IPS-18c (cell line): ENCODE results near the gene RAI2.
"Not testable (repeated sequence)": the region's sequence is repeated elsewhere in the genome, so short reads cannot be mapped to it uniquely, and the experiment has no call there.

Experiments
- H3K4me3 ChIP-seq: 2 replicates; pipeline ENCODE4 v1.7.0; 2013; ENCODE audit warnings: low read depth, mild to moderate bottlenecking, low read length, moderate library complexity; ENCODE audit not compliant: insufficient read depth
- H3K9me3 ChIP-seq: one replicate; pipeline ENCODE4 v1.6.1; 2013; ENCODE audit warnings: mild to moderate bottlenecking, low read length, moderate library complexity; ENCODE audit not compliant: control insufficient read depth, insufficient read depth

The RAI2 gene

DNA sequence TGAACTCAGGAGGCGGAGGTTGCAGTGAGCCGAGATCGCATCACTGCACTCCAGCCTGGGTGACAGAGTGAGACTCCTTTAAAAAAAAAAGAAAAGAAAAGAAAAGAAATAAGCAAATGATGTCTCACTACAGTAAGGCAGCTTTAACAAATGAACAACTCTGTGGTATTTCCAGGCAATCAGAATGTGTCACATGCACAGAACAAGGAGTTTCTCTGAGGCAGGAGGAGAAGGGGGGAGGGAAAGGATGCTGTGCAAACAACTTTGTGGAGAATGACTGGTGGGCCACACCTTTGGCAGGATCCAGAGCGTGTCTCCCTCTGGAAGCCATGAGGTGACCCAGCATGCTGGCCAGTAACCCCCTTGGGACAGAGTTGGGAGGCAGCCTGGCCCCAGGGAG lies 57.6 kb downstream of the RAI2 start:
- peaks cover 5% of the 10 kb centered on the region for H3K9me3 ChIP-seq
- no peak overlapping the region for H3K4me3 ChIP-seq

- H3K9me3 ChIP-seq, result peaks cover 5% of the 10 kb centered on the region
- H3K4me3 ChIP-seq, result no peak overlapping the region
These were observed 58.3 kb downstream of the RAI2 start for GRCh38 chrX:17802756-17803155.

DNA sequence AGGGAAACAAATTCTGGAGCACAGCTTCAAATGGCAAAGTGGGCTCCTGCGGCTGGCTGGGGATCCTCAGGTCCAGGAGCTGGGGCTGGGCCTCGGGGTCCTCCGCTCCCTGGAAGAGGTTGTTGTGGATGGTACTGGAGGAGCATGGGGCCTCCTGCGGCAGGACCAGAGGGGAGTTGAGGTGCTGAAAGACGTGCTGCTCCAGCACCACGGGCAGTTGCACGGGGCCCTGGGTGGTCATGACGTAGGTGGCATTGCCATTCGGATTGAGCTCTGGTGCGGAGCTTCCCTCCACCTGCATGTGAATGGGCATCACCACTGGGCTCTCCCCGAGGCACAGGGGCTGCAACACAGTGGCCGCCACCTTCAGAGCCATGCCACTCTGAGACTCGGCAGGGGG lies 59.7 kb downstream of the RAI2 start:
- Histone ChIP-seq H3K4me3 (no peak overlapping the region), H3K9me3 (peaks cover 5% of the 10 kb centered on the region)

DNA sequence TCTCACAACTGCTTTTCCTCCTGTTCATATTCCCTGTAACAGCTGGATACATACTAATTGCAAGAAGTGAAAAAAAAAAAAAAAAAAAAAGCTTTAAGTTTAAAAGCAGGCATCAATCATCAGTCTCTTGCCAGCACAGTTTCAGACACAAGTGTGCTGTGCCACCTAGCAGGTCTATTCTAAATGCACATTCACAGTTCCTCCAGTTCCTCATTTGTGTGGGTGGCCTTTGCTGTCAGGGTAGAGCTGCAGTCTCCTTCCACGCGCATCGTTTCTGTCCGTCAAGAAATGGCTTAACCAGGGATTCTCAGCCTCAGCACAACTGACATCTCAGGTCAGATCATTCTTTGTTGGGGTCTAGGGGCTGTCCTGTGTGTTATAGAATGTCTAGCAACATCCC lies 62.2 kb downstream of the RAI2 start:
- Histone ChIP-seq H3K4me3 (no peak overlapping the region), H3K9me3 (peaks cover 5% of the 10 kb centered on the region)

GRCh38 chrX:17792826-17793225 lies 68.3 kb downstream of the RAI2 start:
- Histone ChIP-seq H3K9me3 (no peaks in the 10 kb centered on the region), H3K4me3 (no peak overlapping the region)

- no peak overlapping the region for H3K4me3 ChIP-seq
- H3K9me3 ChIP-seq, result peaks cover 2% of the 10 kb centered on the region
These were observed 72.0 kb downstream of the RAI2 start for GRCh38 chrX:17788956-17789562.

GRCh38 chrX:17788439-17788838 lies 72.7 kb downstream of the RAI2 start:
- no peak overlapping the region for H3K4me3 ChIP-seq
- H3K9me3 ChIP-seq, result peaks cover 2% of the 10 kb centered on the region

DNA sequence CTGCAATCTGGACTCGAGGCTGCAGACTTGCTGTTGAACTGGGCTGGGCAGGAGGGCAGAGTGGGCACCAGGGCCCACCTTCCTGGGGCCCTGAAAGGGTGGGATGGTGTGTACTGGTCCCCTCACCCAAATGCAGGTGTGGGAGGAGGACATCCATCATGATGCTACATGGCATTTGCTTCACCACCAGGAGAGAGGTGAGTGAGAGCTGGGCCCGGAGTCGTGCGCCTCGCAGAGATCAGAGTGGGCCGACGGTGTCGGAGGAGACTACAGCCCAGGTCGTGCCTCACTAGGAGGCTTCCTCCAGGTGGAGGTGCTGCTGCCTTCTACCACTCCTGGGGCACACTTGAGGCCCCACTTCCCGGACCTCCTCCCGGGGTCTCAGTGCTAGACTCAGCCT lies 73.5 kb downstream of the RAI2 start:
- Histone ChIP-seq H3K9me3 (peaks cover 2% of the 10 kb centered on the region), H3K4me3 (no peak overlapping the region; the same call in 1 of the 2 replicates)

DNA sequence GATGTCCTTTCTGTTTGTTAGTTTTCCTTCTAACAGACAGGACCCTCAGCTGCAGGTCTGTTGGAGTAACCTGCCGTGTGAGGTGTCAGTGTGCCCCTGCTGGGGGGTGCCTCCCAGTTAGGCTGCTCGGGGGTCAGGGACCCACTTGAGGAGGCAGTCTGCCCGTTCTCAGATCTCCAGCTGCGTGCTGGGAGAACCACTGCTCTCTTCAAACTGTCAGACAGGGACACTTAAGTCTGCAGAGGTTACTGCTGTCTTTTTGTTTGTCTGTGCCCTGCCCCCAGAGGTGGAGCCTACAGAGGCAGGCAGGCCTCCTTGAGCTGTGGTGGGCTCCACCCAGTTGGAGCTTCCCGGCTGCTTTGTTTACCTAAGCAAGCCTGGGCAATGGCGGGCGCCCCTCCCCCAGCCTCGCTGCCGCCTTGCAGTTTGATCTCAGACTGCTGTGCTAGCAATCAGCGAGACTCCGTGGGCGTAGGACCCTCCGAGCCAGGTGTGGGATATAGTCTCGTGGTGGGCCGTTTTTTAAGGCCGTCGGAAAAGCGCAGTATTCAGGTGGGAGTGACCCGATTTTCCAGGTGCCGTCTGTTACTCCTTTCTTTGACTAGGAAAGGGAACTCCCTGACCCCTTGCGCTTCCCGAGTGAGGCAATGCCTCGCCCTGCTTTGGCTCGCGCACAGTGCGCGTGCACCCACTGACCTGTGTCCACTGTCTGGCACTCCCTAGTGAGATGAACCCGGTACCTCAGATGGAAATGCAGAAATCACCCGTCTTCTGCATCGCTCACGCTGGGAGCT lies 74.3 kb downstream of the RAI2 start:
- H3K4me3 ChIP-seq, result peak overlapping the region; percentile 20; the same call in 1 of the 2 replicates
- H3K9me3 ChIP-seq, result not testable (repeated sequence)

DNA sequence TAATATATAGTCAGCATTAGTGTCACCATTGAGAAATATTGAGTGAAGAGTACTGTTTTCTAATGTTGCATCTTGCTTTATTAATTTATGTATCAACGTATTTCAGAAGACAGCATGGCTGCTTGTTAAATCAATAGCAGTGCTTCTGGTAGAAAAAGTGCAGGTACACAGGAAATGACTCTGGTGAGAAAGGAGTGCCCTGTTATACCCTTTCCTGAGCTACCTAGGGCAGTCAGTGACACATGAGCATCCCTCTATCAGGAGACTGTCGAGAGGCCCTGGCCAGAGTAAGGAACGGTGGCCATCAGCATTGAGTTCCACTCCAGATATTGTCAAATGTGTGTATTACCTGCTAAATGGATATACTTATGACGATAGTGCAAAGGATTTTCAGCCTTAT lies 81.7 kb downstream of the RAI2 start:
- Histone ChIP-seq H3K9me3 (no peaks in the 10 kb centered on the region), H3K4me3 (no peak overlapping the region)

GRCh38 chrX:17778997-17779396 lies 82.1 kb downstream of the RAI2 start:
- H3K9me3 ChIP-seq, result no peaks in the 10 kb centered on the region

DNA sequence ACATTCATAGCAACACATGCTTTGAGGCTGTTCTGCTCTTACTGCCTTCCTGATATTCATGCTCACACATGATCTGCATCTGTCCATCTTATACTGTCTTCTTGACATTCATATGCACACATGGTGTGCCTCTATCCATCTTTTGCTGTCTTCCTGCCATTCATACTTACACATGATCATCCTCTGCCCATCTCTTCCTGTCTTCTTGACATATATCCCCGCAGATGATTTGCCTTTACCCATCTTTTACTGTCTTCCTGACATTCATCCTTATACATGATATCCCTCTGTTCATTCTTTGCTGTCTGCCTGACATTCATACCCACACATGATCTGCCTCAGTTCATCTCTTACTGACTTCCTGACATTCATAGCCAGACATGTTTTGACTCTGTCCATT lies 87.0 kb downstream of the RAI2 start:
- Histone ChIP-seq H3K9me3 (no peaks in the 10 kb centered on the region), H3K4me3 (no peak overlapping the region)

More at GRCh38 chrX:17778997-17779396, 82.1 kb downstream of the RAI2 start:
- no peak overlapping the region for H3K4me3 ChIP-seq

DNA sequence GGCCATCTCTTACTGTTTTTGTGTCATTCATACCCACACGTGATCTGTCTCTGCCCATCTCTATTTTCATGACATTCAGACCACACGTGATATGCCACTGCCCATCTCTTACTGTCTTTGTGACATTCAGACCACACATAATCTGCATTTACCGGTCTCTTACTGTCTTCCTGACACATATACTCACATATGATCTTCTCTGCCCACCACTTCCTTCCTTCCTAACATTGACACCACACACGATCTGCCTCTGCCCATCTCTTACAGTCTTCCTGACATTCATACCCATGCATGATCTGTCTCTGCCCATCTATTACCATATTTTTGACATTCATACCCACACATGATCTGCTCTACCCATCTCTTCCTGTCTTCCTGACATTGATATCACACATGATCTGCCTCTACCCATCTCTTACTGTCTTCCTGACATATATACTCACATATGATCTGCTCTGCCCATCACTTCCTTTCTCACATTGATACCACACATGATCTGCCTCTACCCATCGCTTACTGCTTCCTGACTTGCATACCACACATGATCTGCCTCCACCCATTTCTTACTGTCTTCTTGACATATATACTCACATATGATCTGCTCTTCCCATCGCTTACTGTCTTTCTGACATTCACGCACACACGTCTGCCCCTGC lies 87.7 kb downstream of the RAI2 start:
- no peaks in the 10 kb centered on the region for H3K9me3 ChIP-seq
- no peak overlapping the region for H3K4me3 ChIP-seq

DNA sequence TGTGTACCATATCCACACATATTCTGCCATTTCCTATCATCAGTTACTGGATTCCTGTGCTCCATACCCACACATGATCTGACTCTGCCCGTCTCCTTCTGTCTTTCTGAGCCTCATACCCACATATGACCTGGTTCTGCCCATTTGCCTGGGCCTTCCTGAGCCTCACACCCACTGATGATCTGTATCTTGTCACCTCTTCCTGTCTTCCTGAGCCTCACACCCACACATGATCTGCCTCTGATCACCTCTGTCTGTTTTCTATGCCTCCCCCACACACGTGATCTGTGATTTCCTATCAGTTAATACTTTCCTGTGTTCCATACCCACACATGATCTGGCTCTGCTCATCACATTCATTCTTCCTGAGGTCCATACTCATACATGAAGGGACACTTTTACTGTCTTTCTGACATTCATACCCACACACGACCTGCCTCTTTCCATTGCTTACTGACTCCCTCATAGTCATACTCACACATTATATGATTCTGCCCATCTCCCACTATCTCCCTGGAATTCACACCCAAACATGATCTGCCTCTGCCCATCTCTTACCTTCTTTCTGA lies 91.3 kb downstream of the RAI2 start:
- Histone ChIP-seq H3K4me3 (no peak overlapping the region), H3K9me3 (no peaks in the 10 kb centered on the region)

GRCh38 chrX:17768997-17769396 lies 92.1 kb downstream of the RAI2 start:
- Histone ChIP-seq H3K4me3 (no peak overlapping the region), H3K9me3 (no peaks in the 10 kb centered on the region)

- Histone ChIP-seq H3K4me3 (no peak overlapping the region), H3K9me3 (no peaks in the 10 kb centered on the region)
These were observed 93.4 kb downstream of the RAI2 start for GRCh38 chrX:17767734-17768133.

DNA sequence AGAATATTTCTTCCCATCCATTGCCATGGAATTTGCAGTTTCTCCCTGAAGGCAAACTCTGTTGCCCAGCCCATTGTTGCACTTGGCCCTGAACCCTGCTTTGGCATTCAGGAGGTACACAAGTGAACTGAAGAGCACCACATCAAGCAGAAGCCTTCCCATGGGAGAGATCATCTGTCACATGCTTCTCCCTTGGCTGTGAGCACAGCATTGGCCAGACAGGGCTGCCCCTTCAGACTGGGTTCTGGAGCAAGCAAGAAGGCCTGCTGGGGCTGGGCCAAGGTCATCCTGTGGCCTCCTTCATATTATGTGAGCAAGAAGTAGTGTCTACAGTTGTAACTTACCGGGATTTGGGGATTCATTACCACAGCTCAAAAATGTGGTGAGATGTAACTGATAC lies 101.1 kb downstream of the RAI2 start:
- no peak overlapping the region for H3K4me3 ChIP-seq
- H3K9me3 ChIP-seq, result no peaks in the 10 kb centered on the region

- no peaks in the 10 kb centered on the region for H3K9me3 ChIP-seq
- no peak overlapping the region for H3K4me3 ChIP-seq
These were observed 102.7 kb downstream of the RAI2 start for GRCh38 chrX:17758382-17758781.
